Prostate gland (tissue), 2 donors: ENCODE results near the gene SLC14A1.

Experiments
- CTCF ChIP-seq, 4 experiments: fragments of 200-600 bp in 2 of 4; fragments of 450-650 bp in 2 of 4; sonication (generic) in 2 of 4; IDR thresholded peaks; 1 replicate in 3 of 4; 2 replicates in 1 of 4; pipeline ENCODE4 v1.5.1; 2016 to 2019; ENCODE audit warnings: antibody characterized with exemption in 4 of 4, mild to moderate bottlenecking in 2 of 4, moderate library complexity in 2 of 4
- POLR2A ChIP-seq: fragments of 450-650 bp; IDR thresholded peaks from one replicate; pipeline ENCODE4 v1.6.1; 2016; ENCODE audit warnings: antibody characterized with exemption, mild to moderate bottlenecking
- POLR2AphosphoS5 ChIP-seq: sonication (generic); formaldehyde crosslinking; IDR thresholded peaks from one replicate; pipeline ENCODE4 v1.6.1; 2017; ENCODE audit warnings: antibody characterized with exemption

- TF ChIP-seq CTCF (IDR thresholded peaks at IDR 0.05): no peak
- TF ChIP-seq POLR2A: no peak
- no peak for TF ChIP-seq POLR2AphosphoS5
Measured at GRCh38 chr18:45712061-45712460, 11.9 kb upstream of the SLC14A1 start.
